Ovary (tissue), 3 donors: Measurements from ENCODE around the gene INCA1.

Source experiments
- CTCF ChIP-seq, 3 donors: fragments of 450-650 bp in 2 of 3; fragments of 200-600 bp in 1 of 3; IDR thresholded peaks; one replicate each; pipeline versions ENCODE4 v1.5.1 to v1.8.0; 2016 to 2022; ENCODE audit warnings: antibody characterized with exemption in 3 of 3, mild to moderate bottlenecking in 1 of 3
- EP300 ChIP-seq: sonication (generic); formaldehyde crosslinking; IDR thresholded peaks from one replicate; pipeline ENCODE4 v1.6.1; 2017; ENCODE audit warnings: antibody characterized with exemption
- donor health status: DM: no; HTN: no; CAD: no.

DNA sequence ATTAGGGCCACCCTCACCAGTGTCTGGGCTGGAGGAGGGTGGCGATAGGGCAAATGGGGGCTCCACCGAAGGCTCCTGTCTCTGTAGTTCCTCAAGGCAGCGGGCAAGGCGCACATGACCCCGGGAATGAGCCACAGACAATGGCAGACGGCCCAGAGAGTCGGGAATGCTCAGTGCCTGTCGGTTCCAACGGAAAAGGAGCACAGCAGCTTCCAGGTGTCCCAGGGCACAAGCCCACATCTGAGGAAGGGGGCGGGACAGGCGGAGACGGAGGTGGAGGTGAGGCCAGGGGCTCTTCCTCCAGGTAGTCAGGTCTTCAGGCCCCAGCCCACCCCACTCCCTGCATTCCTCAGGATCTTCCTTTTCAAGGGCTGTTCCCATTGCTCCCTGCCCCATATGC is 24.6 kb downstream of the INCA1 start:
- TF ChIP-seq CTCF (IDR thresholded peaks at IDR 0.05) (no peak), EP300 (no peak)
